Trophoblast cell (in vitro differentiated cells and primary cell): ENCODE results near the gene ACAD9.
A peak's percentile ranks its signal among the peaks of the same experiment; 100 is the strongest.

Experiments used
- DNase-seq, 2 donors: peaks; one replicate each; pipeline ENCODE4 v3.0.0-alpha.2; 2016
- H2AFZ ChIP-seq: 2 replicates; pipeline ENCODE4 v1.6.1; 2013; ENCODE audit warnings: low read length, moderate library complexity, mild to moderate bottlenecking; ENCODE audit not compliant: insufficient read depth, poor library complexity
- H2AK5ac ChIP-seq: 2 replicates; pipeline ENCODE4 v1.6.1; 2013; ENCODE audit warnings: mild to moderate bottlenecking, low read length
- H2BK120ac ChIP-seq: 2 replicates; pipeline ENCODE4 v1.6.1; 2013; ENCODE audit warnings: low read length, mild to moderate bottlenecking, moderate library complexity; ENCODE audit not compliant: insufficient read depth, poor library complexity
- H2BK12ac ChIP-seq: 2 replicates; pipeline ENCODE4 v1.6.1; 2013; ENCODE audit warnings: mild to moderate bottlenecking, low read length, moderate library complexity
- H2BK5ac ChIP-seq: 2 replicates; pipeline ENCODE4 v1.6.1; 2013; ENCODE audit warnings: low read length, low read depth, moderate library complexity, mild to moderate bottlenecking; ENCODE audit not compliant: poor library complexity
- H3K14ac ChIP-seq: 2 replicates; pipeline ENCODE4 v1.6.1; 2013; ENCODE audit warnings: mild to moderate bottlenecking, low read length
- H3K18ac ChIP-seq: 2 replicates; pipeline ENCODE4 v1.6.1; 2013; ENCODE audit warnings: mild to moderate bottlenecking, low read length
- H3K23ac ChIP-seq: 2 replicates; pipeline ENCODE4 v1.6.1; 2013; ENCODE audit warnings: low read length
- H3K27ac ChIP-seq: 2 replicates; pipeline ENCODE4 v1.5.1; 2013; ENCODE audit warnings: low read depth, mild to moderate bottlenecking, inconsistent platforms, low read length, moderate library complexity
- H3K27me3 ChIP-seq: 2 replicates; pipeline ENCODE4 v1.6.1; 2013; ENCODE audit warnings: inconsistent platforms, mild to moderate bottlenecking, low read length, moderate library complexity; ENCODE audit not compliant: insufficient read depth
- H3K36me3 ChIP-seq, 2 experiments: 1 replicate in 1 of 2; 2 replicates in 1 of 2; pipeline ENCODE4 v1.6.1; 2013; ENCODE audit warnings: low read length in 2 of 2, mild to moderate bottlenecking in 2 of 2, moderate library complexity in 1 of 2; ENCODE audit not compliant: insufficient read depth in 2 of 2, control insufficient read depth in 1 of 2
- H3K4ac ChIP-seq: 2 replicates; pipeline ENCODE4 v1.6.1; 2013; ENCODE audit warnings: low read depth, mild to moderate bottlenecking, low read length, moderate library complexity
- H3K4me1 ChIP-seq, 2 experiments: 1 replicate in 1 of 2; 2 replicates in 1 of 2; pipeline ENCODE4 v1.6.1; 2013; ENCODE audit warnings: low read length in 2 of 2, mild to moderate bottlenecking in 2 of 2, moderate library complexity in 1 of 2; ENCODE audit not compliant: insufficient read depth in 2 of 2, control insufficient read depth in 1 of 2
- H3K4me2 ChIP-seq: 2 replicates; pipeline ENCODE4 v1.6.1; 2013; ENCODE audit warnings: inconsistent platforms, mild to moderate bottlenecking, low read length, moderate library complexity
- H3K4me3 ChIP-seq: 2 replicates; pipeline ENCODE4 v1.5.1; 2013; ENCODE audit warnings: mild to moderate bottlenecking, low read depth, low read length, inconsistent platforms
- H3K79me1 ChIP-seq: one replicate; pipeline ENCODE4 v1.6.1; 2013; ENCODE audit warnings: low read length
- H3K79me2 ChIP-seq: 2 replicates; pipeline ENCODE4 v1.6.1; 2013; ENCODE audit warnings: low read length, mild to moderate bottlenecking; ENCODE audit not compliant: control insufficient read depth, insufficient read depth, poor library complexity
- H3K9ac ChIP-seq: 2 replicates; pipeline ENCODE4 v1.6.1; 2013; ENCODE audit warnings: mild to moderate bottlenecking, low read length
- H3K9me3 ChIP-seq: 2 replicates; pipeline ENCODE4 v1.6.1; 2013; ENCODE audit warnings: low read depth, mild to moderate bottlenecking, control low read depth, inconsistent platforms, low read length; ENCODE audit not compliant: insufficient read depth
- H4K12ac ChIP-seq: 2 replicates; pipeline ENCODE4 v1.6.1; 2013; ENCODE audit warnings: low read depth, mild to moderate bottlenecking, low read length, moderate library complexity
- H4K8ac ChIP-seq: 2 replicates; pipeline ENCODE4 v1.6.1; 2013; ENCODE audit warnings: low read depth, mild to moderate bottlenecking, low read length, moderate library complexity
- H4K91ac ChIP-seq: one replicate; pipeline ENCODE4 v1.6.1; 2013; ENCODE audit warnings: low read depth, mild to moderate bottlenecking, low read length, moderate library complexity
- WGBS: extraction: QIAGEN DNeasy Blood & Tissue Kit; methylation state at CpG from one replicate; pipeline ENCODE4 v1.1.7; 2013; ENCODE audit warnings: missing lambda C conversion rate; ENCODE audit not compliant: insufficient read length, insufficient coverage; ENCODE audit errors: extremely low coverage; 5-methylcytosine and 5-hydroxymethylcytosine counted together

The ACAD9 gene

GRCh38 chr3:128845778-128846485 is 33.5 kb upstream of the ACAD9 start:
- no CpG with 5 or more reads among the region's 32 CpGs for WGBS
- H2AFZ ChIP-seq: peak overlapping the region; percentile 48
- H3K27me3 ChIP-seq: no peaks in the 10 kb centered on the region
- no peak overlapping the region for H3K4ac ChIP-seq
- H3K9me3 ChIP-seq: no peaks in the 10 kb centered on the region
- peak overlapping the region; percentile 68 for H3K4me2 ChIP-seq
- peaks cover 3 to 5% of the 10 kb centered on the region in 2 experiments for H3K4me1 ChIP-seq
- no peaks in the 10 kb centered on the region for H3K79me2 ChIP-seq
- peak; percentile 51 to 78 for DNase-seq
- peak overlapping the region; percentile 8 for H4K12ac ChIP-seq
- no peak overlapping the region for H2BK120ac ChIP-seq
- H3K14ac ChIP-seq: no peak overlapping the region
- H3K9ac ChIP-seq: no peak overlapping the region
- no peaks in the 10 kb centered on the region for H3K36me3 ChIP-seq
- no peak overlapping the region for H2AK5ac ChIP-seq
- H3K27ac ChIP-seq: no peak overlapping the region
- peak overlapping the region; percentile 49 for H3K18ac ChIP-seq
- no peak overlapping the region for H2BK12ac ChIP-seq
- no peak overlapping the region for H4K91ac ChIP-seq
- no peaks in the 10 kb centered on the region for H3K79me1 ChIP-seq
- no peak overlapping the region for H3K23ac ChIP-seq
- no peak overlapping the region for H3K4me3 ChIP-seq
- H4K8ac ChIP-seq: peak overlapping the region; percentile 54
- H2BK5ac ChIP-seq: no peak overlapping the region

- Histone ChIP-seq H2AK5ac (no peak overlapping the region), H3K79me1 (no peaks in the 10 kb centered on the region), H3K18ac (no peak overlapping the region), H2BK12ac (no peak overlapping the region), H4K12ac (peak overlapping the region; percentile 22), H4K8ac (no peak overlapping the region), H3K79me2 (no peaks in the 10 kb centered on the region), H3K9me3 (peaks cover under 1% of the 10 kb centered on the region), H3K36me3 (no peaks in the 10 kb centered on the region), H2BK120ac (no peak overlapping the region), H3K23ac (no peak overlapping the region), H2BK5ac (no peak overlapping the region), H3K4ac (no peak overlapping the region), H3K4me1 (peaks cover 3 to 5% of the 10 kb centered on the region in 2 experiments), H3K4me3 (no peak overlapping the region), H3K27me3 (no peaks in the 10 kb centered on the region), H4K91ac (no peak overlapping the region), H3K9ac (no peak overlapping the region), H3K14ac (no peak overlapping the region), H2AFZ (no peak overlapping the region), H3K27ac (no peak overlapping the region), H3K4me2 (peak overlapping the region; percentile 68)
- WGBS: no CpG with 5 or more reads among the region's 13 CpGs
- no peak for DNase-seq
Observed at GRCh38 chr3:128846486-128846891, 32.9 kb upstream of the ACAD9 start.

GRCh38 chr3:128847666-128848370 is 31.6 kb upstream of the ACAD9 start:
- H3K27ac ChIP-seq: no peak overlapping the region
- peaks cover 3 to 5% of the 10 kb centered on the region in 2 experiments for H3K4me1 ChIP-seq
- no peak overlapping the region for H3K4ac ChIP-seq
- no peak overlapping the region for H4K91ac ChIP-seq
- no peak overlapping the region for H2AFZ ChIP-seq
- H3K14ac ChIP-seq: no peak overlapping the region
- no CpG with 5 or more reads among the region's 15 CpGs for WGBS
- no peak overlapping the region for H3K18ac ChIP-seq
- no peak overlapping the region for H4K12ac ChIP-seq
- H3K36me3 ChIP-seq: no peaks in the 10 kb centered on the region
- H3K79me1 ChIP-seq: no peaks in the 10 kb centered on the region
- peaks cover 6% of the 10 kb centered on the region for H3K9me3 ChIP-seq
- H3K4me3 ChIP-seq: no peak overlapping the region
- no peaks in the 10 kb centered on the region for H3K79me2 ChIP-seq
- no peak overlapping the region for H4K8ac ChIP-seq
- H3K9ac ChIP-seq: no peak overlapping the region
- DNase-seq: no peak
- no peak overlapping the region for H2BK120ac ChIP-seq
- no peak overlapping the region for H2BK12ac ChIP-seq
- no peak overlapping the region for H3K4me2 ChIP-seq
- no peak overlapping the region for H3K23ac ChIP-seq
- no peaks in the 10 kb centered on the region for H3K27me3 ChIP-seq
- H2AK5ac ChIP-seq: no peak overlapping the region
- no peak overlapping the region for H2BK5ac ChIP-seq

GRCh38 chr3:128848936-128849335 is 30.5 kb upstream of the ACAD9 start:
- no peak overlapping the region for H4K12ac ChIP-seq
- no peak overlapping the region for H2BK12ac ChIP-seq
- H2AFZ ChIP-seq: no peak overlapping the region
- H2BK120ac ChIP-seq: no peak overlapping the region
- no peak overlapping the region for H3K4ac ChIP-seq
- no peaks in the 10 kb centered on the region for H3K79me2 ChIP-seq
- no peak overlapping the region for H4K91ac ChIP-seq
- no peak for DNase-seq
- H3K23ac ChIP-seq: no peak overlapping the region
- no peak overlapping the region for H4K8ac ChIP-seq
- no peaks in the 10 kb centered on the region for H3K79me1 ChIP-seq
- H3K14ac ChIP-seq: no peak overlapping the region
- no peak overlapping the region for H3K9ac ChIP-seq
- peaks cover 3 to 5% of the 10 kb centered on the region in 2 experiments for H3K4me1 ChIP-seq
- H3K4me3 ChIP-seq: no peak overlapping the region
- H3K9me3 ChIP-seq: peaks cover 15% of the 10 kb centered on the region
- no peaks in the 10 kb centered on the region for H3K27me3 ChIP-seq
- H2AK5ac ChIP-seq: no peak overlapping the region
- H3K27ac ChIP-seq: no peak overlapping the region
- H2BK5ac ChIP-seq: no peak overlapping the region
- H3K36me3 ChIP-seq: no peaks in the 10 kb centered on the region
- no peak overlapping the region for H3K4me2 ChIP-seq
- no CpG with 5 or more reads among the region's 13 CpGs for WGBS
- H3K18ac ChIP-seq: no peak overlapping the region
